M059J (cell line): ENCODE data around the gene HOXA10. TPM values are rescaled to one million over a fixed set of nuclear protein-coding genes. Genes with fewer than 3 reads are reported as not detected.

Source experiments
- DNase-seq: peaks from one replicate; pipeline ENCODE4 v3.0.0-alpha.2; 2012; ENCODE audit warnings: low read depth
- total RNA-seq: library from RNA; depleted of rRNA; stranded (reverse); fragments of >200 nt; shearing (Covaris generic); gene quantifications from 2 replicates; pipeline ENCODE4 v1.2.3, GENCODE V29; 2014

The HOXA10 gene
- total RNA-seq, 1 experiment from 2014 or later: 16.7 TPM

GRCh38 chr7:27180431-27181420 is 6.6 kb upstream of the HOXA10 start:
- DNase-seq: no peak

GRCh38 chr7:27179503-27180430 is 5.6 kb upstream of the HOXA10 start:
- peak; percentile 74 for DNase-seq

DNA sequence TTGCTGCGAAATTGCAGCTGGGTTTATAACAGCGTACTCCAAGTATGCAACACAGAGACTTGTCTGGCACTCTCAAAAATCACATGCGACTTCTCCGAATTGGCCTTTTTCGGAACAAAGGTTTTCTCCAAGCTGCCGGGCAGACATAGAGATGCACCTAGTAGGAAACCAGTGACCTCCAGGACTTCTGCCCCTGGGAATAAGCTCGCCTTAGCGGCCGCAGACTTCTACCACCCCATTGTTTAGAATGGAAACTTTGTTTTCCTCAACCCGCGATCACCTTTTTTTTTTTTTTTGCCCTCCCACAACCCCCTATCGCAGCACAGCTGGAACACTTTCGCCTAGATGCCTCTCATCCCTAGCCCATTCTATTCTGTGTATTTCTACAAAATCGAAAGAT is 4.9 kb upstream of the HOXA10 start:
- no peak for DNase-seq

GRCh38 chr7:27178366-27178765 is 4.2 kb upstream of the HOXA10 start:
- no peak for DNase-seq

GRCh38 chr7:27177795-27178320 is 3.7 kb upstream of the HOXA10 start:
- no peak for DNase-seq

DNA sequence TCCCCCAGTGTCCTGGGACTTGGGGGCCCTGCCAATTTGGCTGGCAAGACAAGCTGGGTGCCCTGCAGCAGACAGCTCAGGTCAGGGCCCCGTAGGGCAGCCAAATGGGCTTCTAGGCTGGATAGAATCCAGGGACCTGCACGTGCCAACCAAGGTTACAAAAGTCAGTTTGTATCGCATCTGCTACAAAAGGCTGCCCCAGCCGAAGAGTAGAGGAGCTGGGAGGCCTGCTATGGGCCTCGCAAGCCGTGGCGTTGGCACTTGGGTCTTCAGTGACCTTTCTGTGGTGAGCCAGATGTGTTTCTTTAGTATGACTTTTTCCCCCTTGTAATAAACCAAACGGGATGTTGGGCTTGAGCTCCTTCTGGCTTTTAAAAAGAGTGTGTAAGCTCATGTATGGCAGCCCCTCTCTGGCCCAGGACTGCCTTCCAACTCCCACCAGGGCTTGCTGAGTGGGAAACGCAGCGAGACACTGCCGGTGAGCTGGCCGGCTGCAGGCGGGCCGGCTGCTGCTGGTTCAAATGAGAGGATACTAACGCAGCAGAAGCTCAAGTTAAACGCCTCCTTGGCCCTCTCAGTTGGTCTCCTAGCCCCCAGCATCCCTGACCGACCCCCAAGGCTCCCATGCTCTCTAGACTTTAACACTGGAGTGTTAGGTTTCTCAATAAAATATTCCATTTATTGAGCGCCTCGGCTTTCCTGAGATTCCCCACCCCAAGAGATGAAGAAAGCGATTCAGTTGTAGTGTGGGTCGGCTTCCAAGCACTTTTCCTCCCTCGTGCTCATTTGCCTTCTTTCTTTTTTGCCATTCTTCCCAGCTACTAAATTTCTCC is 3.1 kb upstream of the HOXA10 start:
- no peak for DNase-seq

GRCh38 chr7:27176524-27176845 is 2.4 kb upstream of the HOXA10 start:
- DNase-seq: no peak

DNA sequence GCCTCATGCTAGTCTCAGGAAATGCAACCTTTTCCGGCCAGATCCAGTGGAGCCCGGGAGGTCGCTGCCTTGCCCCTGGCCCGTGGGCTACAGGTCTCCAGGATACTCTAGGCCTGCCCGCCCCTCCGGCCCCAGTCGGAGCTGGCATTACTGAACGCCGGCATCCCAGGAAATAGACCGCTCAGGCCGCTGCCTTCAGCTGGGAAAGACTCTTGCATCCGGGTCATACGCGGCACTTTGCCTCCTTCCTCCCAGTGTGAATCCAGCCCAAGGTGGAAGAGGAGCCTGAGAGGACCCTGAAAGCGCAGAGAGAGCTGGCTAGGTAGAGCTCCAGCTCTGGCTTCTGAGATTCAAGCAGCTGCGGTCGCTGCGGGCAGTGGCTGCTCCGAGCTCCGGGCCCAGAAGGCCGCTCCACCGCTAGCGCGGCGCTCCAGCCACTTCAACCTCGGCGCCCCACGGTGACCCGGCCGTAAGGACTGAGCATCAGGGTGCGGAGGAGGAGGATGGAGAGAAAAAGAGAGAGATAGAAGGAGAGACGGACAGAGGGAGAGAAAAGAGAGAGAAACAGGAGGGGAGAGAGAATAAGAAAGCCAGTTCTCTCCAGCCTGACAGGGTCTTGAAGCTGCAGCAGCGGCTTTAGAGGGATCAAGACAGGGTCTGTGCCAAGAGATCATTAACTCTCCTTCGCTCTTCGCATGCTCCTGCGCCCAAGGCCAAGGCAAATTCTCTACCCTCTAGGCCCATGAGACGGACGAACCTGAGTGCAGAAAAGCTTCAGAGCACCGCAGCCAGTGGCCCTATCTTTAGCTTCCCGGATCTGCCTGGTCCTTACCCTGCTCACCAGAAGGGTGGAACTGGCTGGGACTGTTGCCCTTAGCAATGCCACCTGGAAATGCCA is 1.8 kb upstream of the HOXA10 start:
- no peak for DNase-seq

GRCh38 chr7:27174874-27175625 is 930 bp upstream of the HOXA10 start:
- DNase-seq: no peak

DNA sequence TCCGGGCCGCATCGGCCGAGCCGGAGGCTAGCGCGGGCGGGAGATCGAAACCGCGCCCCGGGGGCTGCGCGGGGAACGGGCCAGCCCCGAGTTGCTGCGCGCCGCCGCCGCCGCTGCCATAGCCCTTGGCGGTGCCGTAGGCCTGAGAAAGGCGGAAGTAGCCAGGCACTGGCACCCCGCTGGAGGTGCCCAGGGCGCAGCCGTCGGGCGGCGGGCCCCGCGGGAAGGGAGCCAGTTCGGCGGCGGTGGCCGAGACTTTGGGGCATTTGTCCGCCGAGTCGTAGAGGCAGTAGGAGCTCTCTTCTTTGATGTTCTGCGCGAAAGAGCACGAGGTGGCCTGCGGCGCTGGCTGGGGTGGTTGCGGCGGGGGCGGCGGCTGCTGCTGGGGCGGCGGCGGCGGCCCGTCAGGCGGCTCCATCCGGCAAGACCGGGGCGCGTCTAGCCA is 587 bp downstream of the HOXA10 start:
- DNase-seq: peak; percentile 65

- peak; percentile 76 for DNase-seq
These were observed 1.2 kb downstream of the HOXA10 start for GRCh38 chr7:27172823-27173510.

GRCh38 chr7:27172315-27172774 is 1.8 kb downstream of the HOXA10 start:
- peak; percentile 72 for DNase-seq

DNA sequence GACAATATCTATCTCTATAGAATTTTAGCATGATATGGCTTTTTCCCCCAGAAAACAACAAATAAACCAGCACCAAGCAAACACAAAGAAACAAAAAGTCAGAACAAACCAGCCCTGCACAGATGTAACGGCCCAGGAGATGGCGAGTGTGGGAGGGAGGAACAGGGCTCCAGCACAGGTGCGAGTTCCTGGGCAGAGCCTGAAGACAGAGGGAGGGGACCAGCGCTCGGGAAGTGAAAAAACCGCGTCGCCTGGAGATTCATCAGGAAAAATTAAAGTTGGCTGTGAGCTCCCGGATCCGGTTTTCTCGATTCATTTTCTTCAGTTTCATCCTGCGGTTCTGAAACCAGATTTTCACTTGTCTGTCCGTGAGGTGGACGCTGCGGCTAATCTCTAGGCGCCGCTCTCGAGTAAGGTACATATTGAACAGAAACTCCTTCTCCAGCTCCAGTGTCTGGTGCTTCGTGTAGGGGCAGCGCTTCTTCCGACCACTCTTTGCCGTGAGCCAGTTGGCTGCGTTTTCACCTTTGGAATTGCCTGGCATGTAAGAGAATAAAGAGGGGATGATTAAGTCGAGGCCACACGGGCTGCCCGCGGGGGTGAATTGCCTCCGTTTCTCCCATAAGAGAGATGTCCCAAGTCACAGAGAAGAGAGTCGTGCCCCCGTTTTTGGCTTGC is 2.3 kb downstream of the HOXA10 start:
- peak; percentile 74 for DNase-seq

DNA sequence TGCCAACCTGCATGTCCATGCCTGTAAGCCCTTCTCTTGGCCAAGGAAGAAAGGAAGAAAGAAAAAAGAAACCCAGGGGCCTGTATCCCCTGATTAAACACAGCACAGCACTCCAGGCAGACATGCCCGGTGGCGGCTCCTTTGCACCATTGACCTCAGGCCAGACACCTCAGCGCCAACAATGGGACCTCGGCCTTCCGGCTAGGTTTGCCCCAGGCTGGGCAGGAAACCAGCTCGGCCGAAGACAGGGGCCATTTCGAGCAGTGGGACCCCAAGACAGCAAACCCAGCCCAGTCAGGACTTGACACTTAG is 2.8 kb downstream of the HOXA10 start:
- peak; percentile 72 for DNase-seq

DNA sequence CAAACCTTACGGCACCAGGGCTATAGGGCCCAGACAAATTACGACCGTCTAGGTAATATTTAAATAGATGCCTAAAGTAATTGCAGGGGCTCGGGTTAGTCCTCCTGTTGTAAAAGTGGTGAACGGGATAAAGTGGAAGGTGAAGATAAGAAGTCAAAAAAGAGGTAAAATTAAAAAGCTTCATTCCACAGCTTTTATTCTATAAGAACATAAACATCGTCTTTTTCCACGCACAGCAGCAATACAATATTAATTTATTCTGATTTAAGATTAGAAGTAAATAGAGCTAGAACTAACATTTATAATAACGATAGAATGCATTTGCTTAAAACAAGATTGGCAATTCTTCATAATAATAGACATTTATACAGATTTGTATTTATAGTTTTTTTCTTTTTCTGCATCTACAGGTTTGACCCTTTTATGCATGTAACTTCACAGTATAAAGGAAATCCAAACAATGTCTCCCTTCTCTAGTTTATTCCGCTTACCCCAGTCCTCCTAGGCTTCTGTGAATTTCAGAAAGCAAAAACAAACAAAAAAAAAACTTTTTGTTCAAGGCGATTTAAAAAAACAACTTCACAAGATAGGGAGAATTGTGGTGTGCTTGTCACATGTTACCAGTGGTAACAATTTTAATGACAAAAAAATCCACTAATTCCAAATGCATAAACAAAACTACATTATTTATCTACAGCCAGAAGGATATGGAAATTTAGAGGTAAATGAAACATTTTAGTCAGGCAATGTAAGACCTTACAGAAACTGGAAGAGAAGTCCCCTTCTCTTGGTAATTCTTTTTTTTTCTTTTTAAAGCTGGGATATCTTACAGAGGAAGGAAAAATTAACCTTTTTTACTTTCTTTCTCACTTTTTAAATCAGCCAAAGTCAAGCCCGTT is 3.4 kb downstream of the HOXA10 start:
- no peak for DNase-seq

DNA sequence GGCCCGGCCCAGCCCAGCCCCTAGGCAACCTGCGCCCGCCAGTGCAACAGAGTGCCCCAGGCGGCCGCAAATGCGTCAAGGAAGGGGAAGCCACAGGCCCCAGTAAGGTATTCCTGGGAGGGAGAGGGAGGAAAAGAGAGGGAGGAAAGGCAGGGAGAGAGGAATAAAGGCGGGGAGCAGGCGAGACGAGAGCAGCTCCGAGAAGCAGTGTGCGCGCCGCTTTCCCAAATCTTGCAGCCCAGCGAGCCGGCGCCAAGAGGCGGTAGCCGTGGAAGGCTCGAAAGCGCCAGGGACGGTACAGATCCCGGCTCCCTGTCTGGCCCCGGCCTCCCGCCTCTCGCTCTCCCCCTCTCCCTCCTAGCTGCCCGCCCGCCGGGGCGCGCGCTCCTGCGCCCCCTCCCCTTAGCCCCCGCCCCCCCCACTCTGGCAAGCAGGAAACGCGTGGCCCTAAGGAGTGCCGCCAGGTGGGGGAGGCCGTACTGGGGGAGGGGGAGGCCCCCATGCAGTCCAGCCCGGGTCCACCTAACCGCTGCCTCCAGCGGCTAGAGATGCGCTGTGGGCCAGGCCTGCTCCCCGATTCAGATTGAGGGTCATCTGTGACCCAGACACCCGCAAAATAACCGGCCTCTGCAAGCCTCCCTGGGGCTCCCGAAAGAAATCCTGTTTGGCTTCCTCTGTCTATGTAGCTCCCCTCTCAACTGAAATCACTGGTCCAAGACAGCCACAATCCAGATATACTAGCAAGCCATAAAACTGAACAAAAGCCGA is 4.3 kb downstream of the HOXA10 start:
- DNase-seq: peak; percentile 82
